Panc1 (cell line): ENCODE measurements around the gene DAPP1.

Experiments used
- POLR2AphosphoS5 ChIP-seq: IDR thresholded peaks from 2 replicates; pipeline ENCODE4 v1.6.1; 2012; ENCODE audit warnings: mild to moderate bottlenecking, low read depth, low read length, moderate library complexity
- REST ChIP-seq, 2 experiments: IDR thresholded peaks; 2 replicates each; pipeline ENCODE4 v1.6.1; 2011 to 2012; ENCODE audit warnings: low read depth in 2 of 2, control low read depth in 1 of 2, low read length in 1 of 2, mild to moderate bottlenecking in 1 of 2, moderate library complexity in 1 of 2; ENCODE audit not compliant: insufficient read depth in 1 of 2
- SIN3A ChIP-seq: IDR thresholded peaks from 2 replicates; pipeline ENCODE4 v1.6.1; 2012; ENCODE audit warnings: low read depth, mild to moderate bottlenecking, low read length, moderate library complexity, borderline replicate concordance; ENCODE audit not compliant: insufficient read depth
- TCF7L2 ChIP-seq: IDR thresholded peaks from 2 replicates; pipeline ENCODE4 v1.6.1; 2011; ENCODE audit warnings: mild to moderate bottlenecking, low read depth, low read length, inconsistent platforms
- TF ChIP-seq, protein P1 (sequence below): fragments of 450-650 bp; IDR thresholded peaks from 2 replicates; pipeline ENCODE4 v1.5.1; 2017; ENCODE audit warnings: mild to moderate bottlenecking

- TF ChIP-seq, protein P1, sequence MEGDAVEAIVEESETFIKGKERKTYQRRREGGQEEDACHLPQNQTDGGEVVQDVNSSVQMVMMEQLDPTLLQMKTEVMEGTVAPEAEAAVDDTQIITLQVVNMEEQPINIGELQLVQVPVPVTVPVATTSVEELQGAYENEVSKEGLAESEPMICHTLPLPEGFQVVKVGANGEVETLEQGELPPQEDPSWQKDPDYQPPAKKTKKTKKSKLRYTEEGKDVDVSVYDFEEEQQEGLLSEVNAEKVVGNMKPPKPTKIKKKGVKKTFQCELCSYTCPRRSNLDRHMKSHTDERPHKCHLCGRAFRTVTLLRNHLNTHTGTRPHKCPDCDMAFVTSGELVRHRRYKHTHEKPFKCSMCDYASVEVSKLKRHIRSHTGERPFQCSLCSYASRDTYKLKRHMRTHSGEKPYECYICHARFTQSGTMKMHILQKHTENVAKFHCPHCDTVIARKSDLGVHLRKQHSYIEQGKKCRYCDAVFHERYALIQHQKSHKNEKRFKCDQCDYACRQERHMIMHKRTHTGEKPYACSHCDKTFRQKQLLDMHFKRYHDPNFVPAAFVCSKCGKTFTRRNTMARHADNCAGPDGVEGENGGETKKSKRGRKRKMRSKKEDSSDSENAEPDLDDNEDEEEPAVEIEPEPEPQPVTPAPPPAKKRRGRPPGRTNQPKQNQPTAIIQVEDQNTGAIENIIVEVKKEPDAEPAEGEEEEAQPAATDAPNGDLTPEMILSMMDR = no peak
- TF ChIP-seq POLR2AphosphoS5 = no peak
- TF ChIP-seq REST (IDR thresholded peaks at IDR 0.05; ENCODE audit: insufficient read depth in 1 of 2, low read depth in 2 of 2, low read length in 1 of 2) = no peak
- TF ChIP-seq SIN3A = no peak
- TF ChIP-seq TCF7L2 = no peak
Measured at GRCh38 chr4:99853999-99854398, 37.4 kb downstream of the DAPP1 start.
